HCT116 (cell line): ENCODE results near the gene BRSK2. TPM values are rescaled to one million over a fixed set of nuclear protein-coding genes. Genes with fewer than 3 reads are reported as not detected.

Source experiments
- ATAC-seq: fragments of 200-7000 bp; cut with Tn5 transposase; 2 replicates; pipeline ENCODE4 v1.9.1; 2020; ENCODE audit warnings: mild to moderate bottlenecking, moderate library complexity
- BruUV-seq: library from RNA; stranded (reverse); fragments of 400-500 nt; replicated peaks from 2 replicates; lab custom pipeline; 2021; lab: Mats Ljungman, UMichigan
- CTCF ChIA-PET: fragments of 300-600 bp; sonication (Branson Sonifier 250); formaldehyde crosslinking; loops from one replicate; lab custom pipeline; 2021; ENCODE audit warnings: antibody characterized with exemption; lab: Charles Lee
- POLR2A ChIA-PET: fragments of 300-600, 350-600 bp; sonication (Branson Sonifier 250); formaldehyde crosslinking; loops from one replicate; lab custom pipeline; 2021; ENCODE audit warnings: antibody characterized with exemption; lab: Charles Lee
- RAD21 ChIA-PET, 2 experiments: fragments of 300-600 bp; sonication (Branson Sonifier 250); formaldehyde crosslinking; loops; one replicate each; lab custom pipeline; 2023; ENCODE audit warnings: low total read pairs in 2 of 2; ENCODE audit not compliant: uncharacterized antibody in 2 of 2, unreplicated experiment in 2 of 2, low non-redundant PET in 1 of 2; lab: Charles Lee
- DNase-seq: peaks from one replicate; pipeline ENCODE4 v3.0.0-alpha.2; 2010; ENCODE audit warnings: low read depth, low spot score
- H2AFZ ChIP-seq: fragments of 200-600 bp; shearing (Covaris generic), sonication (generic); 2 replicates; pipeline ENCODE4 v1.6.1; 2017; ENCODE audit warnings: low read depth, mixed run types, mixed read lengths, antibody characterized with exemption, low read length; ENCODE audit not compliant: poor library complexity, severe bottlenecking
- H3K27ac ChIP-seq: 2 replicates; pipeline ENCODE4 v1.5.1; 2012; ENCODE audit warnings: low read depth, low read length
- H3K27me3 ChIP-seq: fragments of 200-600 bp; sonication (generic); 2 replicates; pipeline ENCODE4 v1.6.1; 2016; ENCODE audit warnings: mixed run types, low read length, mixed read lengths; ENCODE audit not compliant: insufficient read depth
- H3K36me3 ChIP-seq, 2 experiments: fragments of 200-500 bp in 1 of 2; fragments of 200-600 bp in 1 of 2; sonication (Bioruptor generic) in 1 of 2; sonication (generic) in 1 of 2; 2 replicates each; pipeline versions ENCODE4 v1.5.1 to v1.6.1; 2014 to 2016; ENCODE audit warnings: low read length in 2 of 2, inconsistent platforms in 1 of 2, mixed read lengths in 1 of 2, mixed run types in 1 of 2; ENCODE audit not compliant: insufficient read depth in 2 of 2, control insufficient read depth in 1 of 2
- H3K4me1 ChIP-seq, 2 experiments: fragments of 200-600 bp in 1 of 2; sonication (generic) in 1 of 2; 2 replicates each; pipeline versions ENCODE4 v1.5.1 to v1.6.1; 2012 to 2017; ENCODE audit warnings: low read length in 2 of 2, inconsistent platforms in 1 of 2, mild to moderate bottlenecking in 1 of 2, mixed read lengths in 1 of 2, mixed run types in 1 of 2, moderate library complexity in 1 of 2; ENCODE audit not compliant: insufficient read depth in 2 of 2, control insufficient read depth in 1 of 2
- H3K4me2 ChIP-seq: fragments of 200-600 bp; sonication (generic); 2 replicates; pipeline ENCODE4 v1.6.1; 2017; ENCODE audit warnings: mixed run types, low read length, mixed read lengths
- H3K4me3 ChIP-seq, 2 experiments: fragments of 200-600 bp in 1 of 2; sonication (generic) in 1 of 2; replicated peaks in 1 of 2; 2 replicates each; pipeline ENCODE4 v1.5.1; 2011 to 2016; ENCODE audit warnings: low read length in 2 of 2, control low read depth in 1 of 2, low read depth in 1 of 2, mild to moderate bottlenecking in 1 of 2, mixed read lengths in 1 of 2, mixed run types in 1 of 2
- H3K79me2 ChIP-seq: fragments of 200-600 bp; sonication (generic); 2 replicates; pipeline ENCODE4 v1.6.1; 2017; ENCODE audit warnings: mild to moderate bottlenecking, mixed run types, low read length, moderate library complexity, mixed read lengths; ENCODE audit not compliant: insufficient read depth
- H3K9ac ChIP-seq: fragments of 200-600 bp; sonication (generic); 2 replicates; pipeline ENCODE4 v1.6.1; 2016; ENCODE audit warnings: low read length, mixed read lengths
- H3K9me2 ChIP-seq: fragments of 200-600 bp; sonication (generic), shearing (Covaris generic); 2 replicates; pipeline ENCODE4 v1.6.1; 2017; ENCODE audit warnings: mixed run types, mild to moderate bottlenecking, moderate library complexity; ENCODE audit not compliant: insufficient read depth
- H3K9me3 ChIP-seq, 2 experiments: fragments of 200-500 bp in 1 of 2; fragments of 200-600 bp in 1 of 2; sonication (Bioruptor generic) in 1 of 2; sonication (generic) in 1 of 2; 2 replicates each; pipeline ENCODE4 v1.6.1; 2014 to 2017; ENCODE audit warnings: low read length in 2 of 2, mixed read lengths in 2 of 2, inconsistent platforms in 1 of 2, low read depth in 1 of 2, mild to moderate bottlenecking in 1 of 2, mixed run types in 1 of 2, moderate library complexity in 1 of 2; ENCODE audit not compliant: control insufficient read depth in 1 of 2, insufficient read depth in 1 of 2
- H4K20me1 ChIP-seq: fragments of 200-600 bp; sonication (generic), shearing (Covaris generic); 2 replicates; pipeline ENCODE4 v1.6.1; 2017; ENCODE audit warnings: mixed run types, mild to moderate bottlenecking, moderate library complexity; ENCODE audit not compliant: insufficient read depth
- CTCF ChIP-seq, 3 experiments: fragments of 200-600 bp in 1 of 3; sonication (generic) in 1 of 3; IDR thresholded peaks in 2 of 3; conservative IDR thresholded peaks in 1 of 3; 2 replicates each; pipeline ENCODE4 v1.5.1; 2012 to 2017; ENCODE audit warnings: low read depth in 2 of 3, low read length in 2 of 3, antibody characterized with exemption in 1 of 3, borderline replicate concordance in 1 of 3, control low read depth in 1 of 3, mild to moderate bottlenecking in 1 of 3, mixed read lengths in 1 of 3, mixed run types in 1 of 3, moderate library complexity in 1 of 3; ENCODE audit not compliant: insufficient read depth in 1 of 3
- EGR1 ChIP-seq: IDR thresholded peaks from 2 replicates; pipeline ENCODE4 v1.6.1; 2012; ENCODE audit warnings: low read depth
- FOSL1 ChIP-seq: IDR thresholded peaks from 2 replicates; pipeline ENCODE4 v1.6.1; 2012; ENCODE audit warnings: low read depth
- JUND ChIP-seq: IDR thresholded peaks from 2 replicates; pipeline ENCODE4 v1.6.1; 2012
- POLR2AphosphoS5 ChIP-seq: IDR thresholded peaks from 2 replicates; pipeline ENCODE4 v1.6.1; 2011; ENCODE audit warnings: mild to moderate bottlenecking, low read depth, low read length, moderate library complexity
- ZNF274 ChIP-seq: fragments of 200-500 bp; sonication (Bioruptor generic); IDR thresholded peaks from 2 replicates; pipeline ENCODE4 v1.6.1; 2014; ENCODE audit warnings: mild to moderate bottlenecking, low read depth, low read length, inconsistent platforms
- intact Hi-C: fragments of 100-400 bp; cut with micrococcal nuclease; formaldehyde crosslinking; loops from 2 replicates; pipeline ENCODE4 v1.10.0; 2022
- total RNA-seq: library from RNA; stranded (reverse); gene quantifications from one replicate; pipeline ENCODE4 v1.2.1, GENCODE V29; 2021; ENCODE audit not compliant: unreplicated experiment
- TF ChIP-seq, protein P1 (sequence below): IDR thresholded peaks from 2 replicates; pipeline ENCODE4 v1.6.1; 2012

Gene BRSK2
- total RNA-seq, 1 experiment from 2014 or later = 14.0 TPM

GRCh38 chr11:1360181-1360834 lies 29.4 kb upstream of the BRSK2 start (continued):
- TF ChIP-seq CTCF (IDR thresholded peaks at IDR 0.05 in 2 of 3, conservative IDR thresholded peaks at IDR 0.05 in 1 of 3; ENCODE audit: borderline replicate concordance in 1 of 3, insufficient read depth in 1 of 3, low read depth in 2 of 3, low read length in 2 of 3) (no peak), POLR2AphosphoS5 (no peak), FOSL1 (no peak), ZNF274 (no peak)
- TF ChIP-seq, protein P1, sequence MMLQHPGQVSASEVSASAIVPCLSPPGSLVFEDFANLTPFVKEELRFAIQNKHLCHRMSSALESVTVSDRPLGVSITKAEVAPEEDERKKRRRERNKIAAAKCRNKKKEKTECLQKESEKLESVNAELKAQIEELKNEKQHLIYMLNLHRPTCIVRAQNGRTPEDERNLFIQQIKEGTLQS = no peak

DNA sequence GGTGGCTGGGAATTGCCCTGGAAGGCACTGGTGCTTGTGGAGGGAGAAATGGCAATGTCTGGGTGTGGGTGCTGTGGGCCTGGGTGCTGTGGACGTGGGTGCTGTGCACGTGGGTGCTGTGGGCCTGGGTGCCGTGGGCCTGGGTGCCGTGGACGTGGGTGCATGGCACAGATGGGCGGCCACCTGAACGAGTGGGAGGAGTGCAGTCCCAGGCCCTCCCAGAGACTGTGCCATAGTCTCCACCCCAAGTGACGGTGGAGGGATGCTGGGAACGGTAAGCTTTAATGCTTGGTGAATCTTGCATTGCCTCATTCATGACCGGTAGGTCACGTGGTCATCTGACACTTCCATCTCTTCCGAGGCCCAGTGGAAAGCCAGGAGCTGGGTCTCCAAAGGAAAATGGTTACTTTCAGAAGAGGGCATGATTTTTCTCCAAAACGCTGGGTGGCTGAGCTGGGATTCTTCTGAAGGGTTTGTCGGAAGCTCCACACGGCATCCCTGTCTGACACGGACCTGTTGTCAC lies 28.8 kb upstream of the BRSK2 start:
- H4K20me1 ChIP-seq = no peaks in the 10 kb centered on the region
- H3K4me1 ChIP-seq = no peaks in the 10 kb centered on the region
- no peaks in the 10 kb centered on the region for H3K36me3 ChIP-seq
- no peaks in the 10 kb centered on the region for H3K9me2 ChIP-seq
- ChIA-PET POLR2A (interaction anchor here (0.9 kb wide), 1 partner anchor 98 kb away, joined by 3 read pairs; no protein-coding TSS in a partner anchor), RAD21 (no interaction called here), CTCF (no interaction called here)
- peaks cover 3 to 5% of the 10 kb centered on the region in 2 experiments; a peak in 2 of 4 replicates for H3K9me3 ChIP-seq
- H3K79me2 ChIP-seq = no peaks in the 10 kb centered on the region
- no peak overlapping the region for H3K27ac ChIP-seq
- no peak overlapping the region for H3K4me3 ChIP-seq
- ATAC-seq (no peak), DNase-seq (no peak)
- H3K9ac ChIP-seq = no peak overlapping the region
- TF ChIP-seq EGR1 = no peak
- TF ChIP-seq JUND = no peak
- H2AFZ ChIP-seq = no peak overlapping the region
- H3K27me3 ChIP-seq = 0 out of 2 replicates have a peak, but pooled peaks cover 4% of the 10 kb centered on the region
- BruUV-seq = no TSS peak
- no peak overlapping the region for H3K4me2 ChIP-seq
- intact Hi-C loops = no loop called here
